ENCODE measurements around the gene EXOC4.

DNA sequence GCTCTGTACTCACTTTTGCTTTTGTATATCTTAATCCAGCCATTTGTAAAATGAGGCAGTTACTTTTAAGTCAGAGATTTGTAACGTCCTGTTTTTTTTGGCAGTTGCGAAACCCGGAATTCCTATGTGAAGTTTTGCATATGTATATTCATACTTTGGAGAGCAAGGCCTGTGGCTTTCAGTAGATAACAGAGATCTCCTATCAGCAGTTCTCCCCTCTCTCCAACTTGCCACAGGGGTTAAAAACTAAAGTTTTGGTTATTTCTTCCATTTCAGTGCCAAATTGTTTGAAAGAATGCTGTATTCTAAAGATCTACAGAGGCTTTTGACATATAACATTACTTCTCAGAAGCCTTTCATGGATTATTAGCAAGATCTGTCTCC, 102.4 kb downstream of the EXOC4 start:
- TF ChIP-seq, protein P1, sequence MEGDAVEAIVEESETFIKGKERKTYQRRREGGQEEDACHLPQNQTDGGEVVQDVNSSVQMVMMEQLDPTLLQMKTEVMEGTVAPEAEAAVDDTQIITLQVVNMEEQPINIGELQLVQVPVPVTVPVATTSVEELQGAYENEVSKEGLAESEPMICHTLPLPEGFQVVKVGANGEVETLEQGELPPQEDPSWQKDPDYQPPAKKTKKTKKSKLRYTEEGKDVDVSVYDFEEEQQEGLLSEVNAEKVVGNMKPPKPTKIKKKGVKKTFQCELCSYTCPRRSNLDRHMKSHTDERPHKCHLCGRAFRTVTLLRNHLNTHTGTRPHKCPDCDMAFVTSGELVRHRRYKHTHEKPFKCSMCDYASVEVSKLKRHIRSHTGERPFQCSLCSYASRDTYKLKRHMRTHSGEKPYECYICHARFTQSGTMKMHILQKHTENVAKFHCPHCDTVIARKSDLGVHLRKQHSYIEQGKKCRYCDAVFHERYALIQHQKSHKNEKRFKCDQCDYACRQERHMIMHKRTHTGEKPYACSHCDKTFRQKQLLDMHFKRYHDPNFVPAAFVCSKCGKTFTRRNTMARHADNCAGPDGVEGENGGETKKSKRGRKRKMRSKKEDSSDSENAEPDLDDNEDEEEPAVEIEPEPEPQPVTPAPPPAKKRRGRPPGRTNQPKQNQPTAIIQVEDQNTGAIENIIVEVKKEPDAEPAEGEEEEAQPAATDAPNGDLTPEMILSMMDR (IDR thresholded peaks at IDR 0.05): no peak
- TF ChIP-seq POLR2A (IDR thresholded peaks at IDR 0.05): no peak

All from sigmoid colon (tissue), 3 donors.